Measurements from ENCODE around the gene CHRND. TPM values are rescaled to one million over a fixed set of nuclear protein-coding genes. Genes with fewer than 3 reads are reported as not detected.

Gene CHRND
- total RNA-seq, 1 donor from 2014 or later: not detected

- peak in 1 of 2 donors; percentile 4 for DNase-seq (ENCODE audit: low read depth in 2 of 2)
Observed at GRCh38 chr2:232502911-232503808, 22.8 kb upstream of the CHRND start.

GRCh38 chr2:232503809-232504323, 22.1 kb upstream of the CHRND start:
- no peak for DNase-seq (ENCODE audit: low read depth in 2 of 2)

- no peak for DNase-seq (ENCODE audit: low read depth in 2 of 2)
Observed at GRCh38 chr2:232504438-232504837, 21.5 kb upstream of the CHRND start.

- DNase-seq (ENCODE audit: low read depth in 2 of 2): no peak
Observed at GRCh38 chr2:232505856-232506255, 20.1 kb upstream of the CHRND start.

GRCh38 chr2:232506709-232507108, 19.3 kb upstream of the CHRND start:
- DNase-seq (ENCODE audit: low read depth in 2 of 2): no peak

GRCh38 chr2:232508251-232508650, 17.7 kb upstream of the CHRND start:
- DNase-seq (ENCODE audit: low read depth in 2 of 2): no peak

GRCh38 chr2:232511336-232511890, 14.5 kb upstream of the CHRND start:
- DNase-seq (ENCODE audit: low read depth in 2 of 2): no peak

GRCh38 chr2:232512602-232513001, 13.4 kb upstream of the CHRND start:
- no peak for DNase-seq (ENCODE audit: low read depth in 2 of 2)

- no peak for DNase-seq (ENCODE audit: low read depth in 2 of 2)
Observed at GRCh38 chr2:232513353-232513752, 12.6 kb upstream of the CHRND start.

GRCh38 chr2:232515639-232516038, 10.3 kb upstream of the CHRND start:
- DNase-seq (ENCODE audit: low read depth in 2 of 2): no peak

- no peak for DNase-seq (ENCODE audit: low read depth in 2 of 2)
Observed at GRCh38 chr2:232516551-232516950, 9.4 kb upstream of the CHRND start.

- no peak for DNase-seq (ENCODE audit: low read depth in 2 of 2)
Observed at GRCh38 chr2:232518844-232519243, 7.1 kb upstream of the CHRND start.

- no peak for DNase-seq (ENCODE audit: low read depth in 2 of 2)
Observed at GRCh38 chr2:232519581-232520438, 6.2 kb upstream of the CHRND start, which contains the start of gene PRSS56. Gene PRSS56 (plus strand): TSS chr2:232520388. CDS start chr2:232520599, 211 bp downstream.

- no peak for DNase-seq (ENCODE audit: low read depth in 2 of 2)
Observed at GRCh38 chr2:232520489-232520888, 5.5 kb upstream of the CHRND start.

GRCh38 chr2:232521098-232521497, 4.9 kb upstream of the CHRND start:
- no peak for DNase-seq (ENCODE audit: low read depth in 2 of 2)

GRCh38 chr2:232521959-232522622, 3.9 kb upstream of the CHRND start:
- DNase-seq (ENCODE audit: low read depth in 2 of 2): peak in 1 of 2 donors; percentile 29

- no peak for DNase-seq (ENCODE audit: low read depth in 2 of 2)
Observed at GRCh38 chr2:232522623-232523401, 3.1 kb upstream of the CHRND start.

GRCh38 chr2:232523402-232523681, 2.6 kb upstream of the CHRND start:
- no peak for DNase-seq (ENCODE audit: low read depth in 2 of 2)

GRCh38 chr2:232523682-232524597, 2.0 kb upstream of the CHRND start:
- peak in 1 of 2 donors; percentile 37 for DNase-seq (ENCODE audit: low read depth in 2 of 2)

GRCh38 chr2:232524771-232525170, 1.2 kb upstream of the CHRND start:
- DNase-seq (ENCODE audit: low read depth in 2 of 2): no peak
